ENCODE data around the gene S100A8.

Gene S100A8

GRCh38 chr1:153389973-153390879, 647 bp downstream of the S100A8 start:
- no peak for DNase-seq

GRCh38 chr1:153389401-153389800, 1.5 kb downstream of the S100A8 start:
- no peak for DNase-seq

- no peak for DNase-seq
Measured at GRCh38 chr1:153387785-153388184, 3.1 kb downstream of the S100A8 start.

DNA sequence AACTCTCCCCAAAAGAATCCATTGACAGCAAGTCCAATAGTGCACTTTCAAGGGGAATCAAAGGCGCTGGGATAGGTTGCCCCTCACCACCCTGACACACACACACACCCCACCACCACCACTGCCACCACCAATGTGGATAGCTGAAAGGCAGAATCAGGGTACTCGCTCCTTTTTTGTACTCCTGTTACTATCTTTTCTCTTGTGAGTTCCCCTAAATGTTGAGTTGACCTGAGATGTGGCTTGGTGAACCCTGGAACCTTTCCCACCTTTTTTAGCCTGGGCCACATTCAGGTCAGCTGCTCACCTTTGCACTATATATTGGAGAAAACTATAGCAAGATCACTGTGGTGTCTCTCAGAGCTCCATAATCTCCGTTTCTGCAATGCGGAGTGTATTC, 3.9 kb downstream of the S100A8 start:
- no peak for DNase-seq

DNA sequence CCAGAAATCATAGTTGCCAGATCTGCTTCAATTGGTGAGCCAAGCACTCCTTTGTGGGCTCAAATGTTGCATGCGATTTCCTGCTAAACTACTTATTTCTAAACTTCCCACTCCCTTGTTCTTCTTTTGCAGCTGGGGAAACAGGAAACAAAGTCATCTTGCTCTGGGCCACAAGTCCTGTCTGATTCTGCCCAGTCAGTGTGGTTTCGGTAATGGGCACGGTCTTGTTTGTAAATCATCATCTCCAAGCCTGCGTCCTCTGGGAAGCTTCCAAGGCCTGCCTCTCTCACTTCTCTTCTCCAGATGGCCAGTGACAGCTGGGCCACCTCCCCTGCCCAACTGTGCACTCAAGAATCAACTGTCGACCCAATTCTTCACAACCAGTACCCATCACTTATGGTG, 4.4 kb downstream of the S100A8 start:
- DNase-seq: no peak

DNA sequence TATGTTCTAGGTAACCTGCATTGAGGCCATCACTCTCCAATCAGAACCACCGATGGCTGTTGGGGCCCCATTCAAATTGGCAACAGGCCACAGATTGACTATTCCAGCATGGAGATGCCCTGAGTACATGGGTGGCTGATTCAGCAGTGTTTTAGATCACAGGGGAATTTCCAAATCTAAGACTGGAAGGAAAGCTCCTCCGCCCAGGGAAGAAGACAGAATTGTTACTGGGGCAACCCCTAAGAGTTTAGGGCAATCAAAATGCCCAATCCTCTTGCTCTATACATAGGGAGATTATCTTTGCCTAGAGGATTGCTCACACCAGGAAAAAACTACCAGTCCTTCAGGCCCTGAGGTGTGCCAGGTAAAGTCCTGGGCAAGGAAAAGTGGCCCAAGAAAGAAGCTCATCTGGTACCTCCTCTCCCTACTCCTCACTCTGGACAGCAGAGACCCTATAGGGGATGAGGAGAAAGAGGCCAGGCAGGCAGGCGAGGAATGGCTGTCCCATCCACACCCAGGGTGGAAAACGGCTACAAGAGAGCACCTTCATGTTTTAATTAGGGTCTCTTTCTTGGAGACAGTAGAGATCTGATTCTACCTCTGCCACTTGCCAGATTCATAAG, 5.8 kb downstream of the S100A8 start:
- DNase-seq: no peak

- DNase-seq: no peak
Measured at GRCh38 chr1:153380711-153381110, 10.2 kb downstream of the S100A8 start.

DNA sequence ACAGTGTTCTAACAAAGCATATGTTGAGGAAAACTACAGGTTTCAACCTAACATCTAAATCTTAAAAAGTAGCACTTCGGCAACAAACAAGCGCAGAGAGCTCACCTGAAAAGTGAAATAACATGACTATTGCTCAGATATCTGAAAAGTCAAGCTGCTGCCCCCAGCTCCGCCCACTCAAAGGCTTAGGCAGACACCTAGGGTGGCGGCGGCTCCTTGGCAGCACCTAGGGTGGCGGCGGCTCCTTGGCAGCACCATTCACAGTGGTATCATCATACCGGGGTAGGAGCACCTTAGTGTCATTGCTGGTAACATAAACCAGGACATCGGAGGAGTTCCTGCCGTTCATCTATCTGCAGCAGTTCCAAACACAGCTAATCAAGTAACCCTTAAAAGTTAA, 11.3 kb downstream of the S100A8 start:
- DNase-seq: no peak

- no peak for DNase-seq
Measured at GRCh38 chr1:153375511-153375910, 15.4 kb downstream of the S100A8 start, which contains the start of gene S100A12. Gene S100A12, minus strand, starts transcription at chr1:153375621. Its CDS starts 1,029 bp downstream, at chr1:153374592.

GRCh38 chr1:153374071-153374470, 16.8 kb downstream of the S100A8 start:
- no peak for DNase-seq

- no peak for DNase-seq
Measured at GRCh38 chr1:153372571-153372970, 18.3 kb downstream of the S100A8 start.

DNA sequence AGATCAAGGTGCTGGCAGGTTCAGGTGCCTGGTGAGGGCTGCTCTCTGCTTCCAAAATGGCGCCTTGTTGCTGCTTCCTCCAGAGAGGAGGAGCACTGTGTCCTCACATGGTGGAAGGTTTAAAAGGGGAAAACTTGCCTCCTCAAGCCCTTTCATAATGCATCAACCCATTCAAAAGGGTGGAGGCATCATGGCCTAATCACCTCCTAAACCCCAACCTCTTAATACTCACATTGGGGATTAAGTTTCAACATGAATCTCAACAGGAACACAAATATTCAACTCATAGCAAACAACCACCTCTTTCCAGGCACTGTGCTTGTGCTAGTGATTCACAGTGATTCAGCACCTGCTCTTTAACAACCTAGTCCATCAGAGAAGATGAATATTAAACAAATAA, 19.6 kb downstream of the S100A8 start:
- no peak for DNase-seq

DNA sequence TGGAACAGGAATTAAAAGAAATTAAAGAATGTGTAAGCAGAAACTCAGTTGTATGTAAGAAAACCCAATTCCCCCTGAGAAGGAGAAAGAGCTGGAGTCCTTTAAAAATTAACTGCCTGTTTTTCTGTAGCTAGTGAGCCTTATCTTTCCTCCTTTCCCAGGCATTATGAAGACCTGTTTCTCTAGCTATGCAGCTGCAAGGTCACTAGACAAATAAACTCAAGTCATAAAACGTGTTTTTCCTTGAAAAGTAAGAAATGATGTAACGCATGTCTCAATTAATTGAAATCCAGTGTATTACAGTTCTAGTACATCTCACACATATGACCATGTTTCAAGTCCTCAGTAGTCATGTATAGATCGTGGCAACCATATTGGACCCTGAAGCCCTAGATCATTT, 20.7 kb downstream of the S100A8 start:
- DNase-seq: no peak

- no peak for DNase-seq
Measured at GRCh38 chr1:153368495-153368894, 22.4 kb downstream of the S100A8 start.

DNA sequence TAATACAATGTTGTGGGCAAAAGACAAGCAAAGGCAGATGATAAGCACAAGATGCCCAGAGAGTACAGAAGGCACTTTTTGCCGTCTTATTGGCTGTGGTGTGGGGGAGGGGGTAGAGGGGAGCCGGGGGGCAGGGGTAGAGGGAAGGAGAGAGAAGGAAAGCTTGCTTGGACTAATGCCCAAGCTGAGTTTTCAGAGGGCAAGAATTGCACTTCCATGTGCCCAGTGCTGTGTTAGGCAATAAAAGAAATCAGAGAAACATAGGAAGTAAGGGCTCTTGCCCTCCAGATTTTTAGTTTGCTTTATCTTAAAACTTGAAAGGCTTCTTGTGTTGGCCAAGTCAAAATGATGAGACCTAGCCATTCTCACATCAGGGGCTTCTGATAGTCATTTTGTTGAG, 23.8 kb downstream of the S100A8 start:
- no peak for DNase-seq

DNA sequence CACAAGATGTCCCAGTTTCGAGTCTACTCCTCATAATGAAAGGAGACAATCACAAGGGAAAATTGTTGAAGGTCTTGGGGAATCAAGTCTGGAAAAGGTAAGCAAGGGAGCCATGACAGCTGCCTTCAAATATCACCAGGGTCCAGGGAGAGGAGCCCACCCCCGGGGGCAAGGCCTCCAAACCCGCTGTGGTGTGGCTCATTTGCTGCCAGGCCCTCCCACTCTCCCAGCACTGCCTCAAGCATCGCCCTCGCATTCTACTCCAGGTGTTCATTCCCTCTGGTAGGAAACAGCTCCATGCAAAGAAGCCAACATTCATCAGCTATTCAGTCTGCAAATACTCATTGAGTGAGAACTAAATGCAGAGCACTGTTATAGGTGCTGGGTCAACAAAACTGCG, 24.6 kb downstream of the S100A8 start:
- no peak for DNase-seq

GRCh38 chr1:153365696-153366095, 25.2 kb downstream of the S100A8 start:
- DNase-seq: no peak

- DNase-seq: no peak
Measured at GRCh38 chr1:153364766-153365666, 25.9 kb downstream of the S100A8 start.

GRCh38 chr1:153364156-153364555, 26.7 kb downstream of the S100A8 start:
- no peak for DNase-seq

DNA sequence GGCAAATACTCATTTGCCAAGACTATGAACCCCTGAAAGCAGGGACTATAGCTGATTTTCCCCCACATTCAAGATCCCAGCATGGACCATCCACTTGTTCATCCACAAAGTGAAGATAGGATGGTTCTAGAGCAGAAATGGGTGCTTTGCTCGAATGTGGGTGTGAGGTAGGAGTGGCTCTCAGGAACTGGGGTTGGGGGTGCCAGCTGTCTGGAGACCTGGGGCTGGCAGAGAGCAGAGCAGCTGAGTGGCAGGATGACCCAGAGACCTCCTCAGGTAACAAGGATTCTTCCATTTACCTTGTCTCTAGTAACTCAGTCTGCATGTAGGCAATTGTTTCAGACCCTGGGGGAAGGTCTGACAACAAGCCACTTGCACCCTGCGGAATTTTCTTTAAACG, 27.2 kb downstream of the S100A8 start:
- DNase-seq: no peak

GRCh38 chr1:153362187-153362775, 28.6 kb downstream of the S100A8 start:
- no peak for DNase-seq

GRCh38 chr1:153361480-153362109, 29.3 kb downstream of the S100A8 start:
- no peak for DNase-seq

Measured in activated CD4-positive, alpha-beta T cell treated with anti-CD3 and anti-CD28 coated beads, Interleukin-2, amount 50 U/mL, for 48 hours (primary cell).